ENCODE results near the gene FAM240A.

FAM240A gene

GRCh38 chr3:46593274-46593862 is 19.0 kb upstream of the FAM240A start:
- TF ChIP-seq SIN3A (IDR thresholded peaks at IDR 0.05; ENCODE audit: borderline replicate concordance, insufficient read depth, low read length): no peak
- TF ChIP-seq POLR2AphosphoS5 (IDR thresholded peaks at IDR 0.05; ENCODE audit: low read depth, low read length): no peak
- TF ChIP-seq REST (IDR thresholded peaks at IDR 0.05; ENCODE audit: insufficient read depth in 1 of 2, low read depth in 2 of 2, low read length in 2 of 2): no peak
- TF ChIP-seq FOXP2 (optimal IDR thresholded peaks at IDR 0.05; ENCODE audit: borderline replicate concordance, extremely low read depth, extremely low read length, insufficient read depth): no peak
- TF ChIP-seq TAF1 (IDR thresholded peaks at IDR 0.05; ENCODE audit: borderline replicate concordance, insufficient read depth, low read length): no peak

- TF ChIP-seq REST (IDR thresholded peaks at IDR 0.05; ENCODE audit: insufficient read depth in 1 of 2, low read depth in 2 of 2, low read length in 2 of 2) (no peak), FOXP2 (optimal IDR thresholded peaks at IDR 0.05; ENCODE audit: borderline replicate concordance, extremely low read depth, extremely low read length, insufficient read depth) (no peak), TAF1 (IDR thresholded peaks at IDR 0.05; ENCODE audit: borderline replicate concordance, insufficient read depth, low read length) (no peak), POLR2AphosphoS5 (IDR thresholded peaks at IDR 0.05; ENCODE audit: low read depth, low read length) (no peak), SIN3A (IDR thresholded peaks at IDR 0.05; ENCODE audit: borderline replicate concordance, insufficient read depth, low read length) (no peak)
Observed at GRCh38 chr3:46593979-46594378, 18.3 kb upstream of the FAM240A start.

GRCh38 chr3:46594723-46595122 is 17.6 kb upstream of the FAM240A start:
- TF ChIP-seq FOXP2 (optimal IDR thresholded peaks at IDR 0.05; ENCODE audit: borderline replicate concordance, extremely low read depth, extremely low read length, insufficient read depth) (no peak), SIN3A (IDR thresholded peaks at IDR 0.05; ENCODE audit: borderline replicate concordance, insufficient read depth, low read length) (no peak), TAF1 (IDR thresholded peaks at IDR 0.05; ENCODE audit: borderline replicate concordance, insufficient read depth, low read length) (no peak), REST (IDR thresholded peaks at IDR 0.05; ENCODE audit: insufficient read depth in 1 of 2, low read depth in 2 of 2, low read length in 2 of 2) (no peak), POLR2AphosphoS5 (IDR thresholded peaks at IDR 0.05; ENCODE audit: low read depth, low read length) (no peak)

GRCh38 chr3:46595819-46596314 is 16.5 kb upstream of the FAM240A start:
- no peak for TF ChIP-seq REST (IDR thresholded peaks at IDR 0.05; ENCODE audit: insufficient read depth in 1 of 2, low read depth in 2 of 2, low read length in 2 of 2)
- no peak for TF ChIP-seq FOXP2 (optimal IDR thresholded peaks at IDR 0.05; ENCODE audit: borderline replicate concordance, extremely low read depth, extremely low read length, insufficient read depth)
- TF ChIP-seq TAF1 (IDR thresholded peaks at IDR 0.05; ENCODE audit: borderline replicate concordance, insufficient read depth, low read length): no peak
- no peak for TF ChIP-seq POLR2AphosphoS5 (IDR thresholded peaks at IDR 0.05; ENCODE audit: low read depth, low read length)
- no peak for TF ChIP-seq SIN3A (IDR thresholded peaks at IDR 0.05; ENCODE audit: borderline replicate concordance, insufficient read depth, low read length)
